NCI-H69 (cell line): ENCODE results near the gene VIPR1.
A peak's percentile ranks its signal among the peaks of the same experiment; 100 is the strongest.
"Not testable (repeated sequence)": the region's sequence is repeated elsewhere in the genome, so short reads cannot be mapped to it uniquely, and the experiment has no call there.

ENCODE experiments used
- DNase-seq: peaks from one replicate; lab custom pipeline; 2025; lab: John Stamatoyannopoulos, UW

Gene VIPR1

GRCh38 chr3:42578054-42578453, 75.6 kb downstream of the VIPR1 start:
- no peak for DNase-seq

GRCh38 chr3:42579346-42579745, 76.9 kb downstream of the VIPR1 start:
- not testable (repeated sequence) for DNase-seq

GRCh38 chr3:42581400-42581708, 78.9 kb downstream of the VIPR1 start:
- no peak for DNase-seq

- DNase-seq = peak; percentile 95
These were observed 79.4 kb downstream of the VIPR1 start, which contains the start of gene SEC22C for GRCh38 chr3:42581709-42582473. Gene SEC22C (minus strand): TSS chr3:42581967. CDS start chr3:42569046, 12,921 bp downstream.

GRCh38 chr3:42582474-42583070, 80.1 kb downstream of the VIPR1 start:
- no peak for DNase-seq
